ENCODE data around the gene ROBO1. TPM values are rescaled to one million over a fixed set of nuclear protein-coding genes. Genes with fewer than 3 reads are reported as not detected.

Gene ROBO1
- polyA plus RNA-seq, 1 donor (not counting 4 experiments of a cell fraction or from before 2014, with no cell fraction given), result 27.1 TPM

GRCh38 chr3:79250746-79251145 is 517.1 kb downstream of the ROBO1 start:
- H3K4me2 ChIP-seq (ENCODE audit: control insufficient read depth, extremely low read depth, insufficient read depth, low read depth, low read length), result no peak overlapping the region
- H3K9me1 ChIP-seq (ENCODE audit: control insufficient read depth, extremely low read depth, insufficient read depth, low read length), result no peaks in the 10 kb centered on the region
- FAIRE-seq (no peak), DNase-seq (ENCODE audit: low read depth, low spot score) (no peak)
- no peak overlapping the region for H3K4me3 ChIP-seq (ENCODE audit: control insufficient read depth in 2 of 3, extremely low read depth in 1 of 3, insufficient read depth in 2 of 3, low read depth in 1 of 3, low read length in 3 of 3)
- no peak overlapping the region for H3K27ac ChIP-seq (ENCODE audit: control insufficient read depth, insufficient read depth, low read length)
- dilution Hi-C loops (cut with MboI; ENCODE audit: extremely low pct_ligation_motif_present, low sequenced_read_pairs), result no loop called here
- no peaks in the 10 kb centered on the region for H3K4me1 ChIP-seq (ENCODE audit: control insufficient read depth, extremely low read depth, insufficient read depth, low read length)
- H3K27me3 ChIP-seq (ENCODE audit: control insufficient read depth, extremely low read depth, insufficient read depth, low read length), result no peaks in the 10 kb centered on the region
- no peak overlapping the region for H2AFZ ChIP-seq (ENCODE audit: control insufficient read depth, low read length)
- H3K9ac ChIP-seq (ENCODE audit: control insufficient read depth, extremely low read depth, insufficient read depth, low read length), result no peak overlapping the region
- H4K20me1 ChIP-seq (ENCODE audit: control insufficient read depth, extremely low read depth, insufficient read depth, low read length), result no peaks in the 10 kb centered on the region
- H3K9me3 ChIP-seq (ENCODE audit: control insufficient read depth, low read depth, low read length), result no peaks in the 10 kb centered on the region
- TF ChIP-seq EZH2 (IDR thresholded peaks at IDR 0.05; ENCODE audit: low read length) (no peak), CTCF (optimal IDR thresholded peaks at IDR 0.05 in 1 of 3, IDR thresholded peaks at IDR 0.05 in 1 of 3, conservative IDR thresholded peaks at IDR 0.05 in 1 of 3; ENCODE audit: extremely low read depth in 1 of 3, insufficient read depth in 2 of 3, low read length in 3 of 3) (no peak)
- H3K79me2 ChIP-seq (ENCODE audit: control insufficient read depth, insufficient read depth, low read length), result no peaks in the 10 kb centered on the region
- no peaks in the 10 kb centered on the region for H3K36me3 ChIP-seq (ENCODE audit: control insufficient read depth in 2 of 2, extremely low read depth in 1 of 2, insufficient read depth in 2 of 2, low read length in 2 of 2)

DNA sequence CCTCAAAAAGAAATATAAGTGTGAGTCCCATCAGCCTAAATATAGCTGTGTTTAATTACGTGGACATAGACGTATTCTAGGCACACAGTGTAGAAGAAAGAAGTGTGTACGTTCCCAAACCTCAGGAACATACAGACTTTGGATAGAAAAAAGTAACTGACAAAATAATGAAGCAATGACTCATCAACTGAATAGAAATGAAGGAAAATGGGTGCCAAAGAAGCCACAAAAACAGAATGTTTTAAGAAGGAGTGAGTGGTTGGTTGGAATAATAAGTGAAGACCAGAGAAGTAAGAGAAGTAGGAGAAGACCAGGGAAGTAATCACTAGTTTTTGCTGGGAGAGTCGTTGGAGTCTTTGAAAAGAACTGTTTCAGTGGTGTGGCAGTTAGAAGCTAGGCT is 518.1 kb downstream of the ROBO1 start:
- Histone ChIP-seq H2AFZ (ENCODE audit: control insufficient read depth, low read length) (no peak overlapping the region), H3K9me1 (ENCODE audit: control insufficient read depth, extremely low read depth, insufficient read depth, low read length) (no peaks in the 10 kb centered on the region), H3K4me2 (ENCODE audit: control insufficient read depth, extremely low read depth, insufficient read depth, low read depth, low read length) (no peak overlapping the region), H3K79me2 (ENCODE audit: control insufficient read depth, insufficient read depth, low read length) (no peaks in the 10 kb centered on the region), H3K9me3 (ENCODE audit: control insufficient read depth, low read depth, low read length) (no peaks in the 10 kb centered on the region), H4K20me1 (ENCODE audit: control insufficient read depth, extremely low read depth, insufficient read depth, low read length) (no peaks in the 10 kb centered on the region), H3K4me1 (ENCODE audit: control insufficient read depth, extremely low read depth, insufficient read depth, low read length) (no peaks in the 10 kb centered on the region), H3K9ac (ENCODE audit: control insufficient read depth, extremely low read depth, insufficient read depth, low read length) (no peak overlapping the region), H3K36me3 (ENCODE audit: control insufficient read depth in 2 of 2, extremely low read depth in 1 of 2, insufficient read depth in 2 of 2, low read length in 2 of 2) (no peaks in the 10 kb centered on the region), H3K27me3 (ENCODE audit: control insufficient read depth, extremely low read depth, insufficient read depth, low read length) (no peaks in the 10 kb centered on the region), H3K27ac (ENCODE audit: control insufficient read depth, insufficient read depth, low read length) (no peak overlapping the region), H3K4me3 (ENCODE audit: control insufficient read depth in 2 of 3, extremely low read depth in 1 of 3, insufficient read depth in 2 of 3, low read depth in 1 of 3, low read length in 3 of 3) (no peak overlapping the region)
- dilution Hi-C loops (cut with MboI; ENCODE audit: extremely low pct_ligation_motif_present, low sequenced_read_pairs), result no loop called here
- no peak for FAIRE-seq
- no peak for DNase-seq (ENCODE audit: low read depth, low spot score)
- TF ChIP-seq CTCF (optimal IDR thresholded peaks at IDR 0.05 in 1 of 3, IDR thresholded peaks at IDR 0.05 in 1 of 3, conservative IDR thresholded peaks at IDR 0.05 in 1 of 3; ENCODE audit: extremely low read depth in 1 of 3, insufficient read depth in 2 of 3, low read length in 3 of 3), result no peak
- no peak for TF ChIP-seq EZH2 (IDR thresholded peaks at IDR 0.05; ENCODE audit: low read length)
